ENCODE measurements around the gene PHACTR1.

The PHACTR1 gene

GRCh38 chr6:13294499-13295069 is 578.0 kb downstream of the PHACTR1 start:
- no peak for TF ChIP-seq CTCF (IDR thresholded peaks at IDR 0.05; ENCODE audit: low read depth, low read length)
- in situ Hi-C loops (cut with HindIII; ENCODE audit: low sequenced_read_pairs), result no loop called here
- no peak overlapping the region for H3K4me3 ChIP-seq (ENCODE audit: low read depth, low read length)
- no peak for DNase-seq (ENCODE audit: low read depth, low spot score)

GRCh38 chr6:13295576-13295975 is 579.0 kb downstream of the PHACTR1 start:
- no peak for DNase-seq (ENCODE audit: low read depth, low spot score)

GRCh38 chr6:13296536-13296997 is 580.0 kb downstream of the PHACTR1 start:
- in situ Hi-C loops (cut with HindIII; ENCODE audit: low sequenced_read_pairs), result no loop called here
- TF ChIP-seq CTCF (IDR thresholded peaks at IDR 0.05; ENCODE audit: low read depth, low read length), result no peak
- H3K4me3 ChIP-seq (ENCODE audit: low read depth, low read length), result no peak overlapping the region
- DNase-seq (ENCODE audit: low read depth, low spot score), result no peak

More at GRCh38 chr6:13295576-13295975, 579.0 kb downstream of the PHACTR1 start:
- no peak for TF ChIP-seq CTCF (IDR thresholded peaks at IDR 0.05; ENCODE audit: low read depth, low read length)
- no peak overlapping the region for H3K4me3 ChIP-seq (ENCODE audit: low read depth, low read length)
- in situ Hi-C loops (cut with HindIII; ENCODE audit: low sequenced_read_pairs), result no loop called here

- no peak overlapping the region for H3K4me3 ChIP-seq (ENCODE audit: low read depth, low read length)
- TF ChIP-seq CTCF (IDR thresholded peaks at IDR 0.05; ENCODE audit: low read depth, low read length), result no peak
- DNase-seq (ENCODE audit: low read depth, low spot score), result no peak
- in situ Hi-C loops (cut with HindIII; ENCODE audit: low sequenced_read_pairs), result no loop called here
These were observed 580.8 kb downstream of the PHACTR1 start for GRCh38 chr6:13297391-13297790.

GRCh38 chr6:13298446-13298845 is 581.9 kb downstream of the PHACTR1 start:
- no peak for TF ChIP-seq CTCF (IDR thresholded peaks at IDR 0.05; ENCODE audit: low read depth, low read length)
- DNase-seq (ENCODE audit: low read depth, low spot score), result no peak
- in situ Hi-C loops (cut with HindIII; ENCODE audit: low sequenced_read_pairs), result no loop called here
- no peak overlapping the region for H3K4me3 ChIP-seq (ENCODE audit: low read depth, low read length)

GRCh38 chr6:13299403-13299821 is 582.8 kb downstream of the PHACTR1 start:
- no peak overlapping the region for H3K4me3 ChIP-seq (ENCODE audit: low read depth, low read length)
- in situ Hi-C loops (cut with HindIII; ENCODE audit: low sequenced_read_pairs), result no loop called here
- no peak for DNase-seq (ENCODE audit: low read depth, low spot score)
- no peak for TF ChIP-seq CTCF (IDR thresholded peaks at IDR 0.05; ENCODE audit: low read depth, low read length)
